HepG2 (cell line): ENCODE measurements around the gene CDK3. TPM values are rescaled to one million over a fixed set of nuclear protein-coding genes. Genes with fewer than 3 reads are reported as not detected.

Source experiments
- CBFB ChIP-seq: sonication (generic); formaldehyde crosslinking; IDR thresholded peaks from 2 replicates; pipeline ENCODE4 v1.4.0; 2020; ENCODE audit warnings: missing genetic modification reagents
- DNMT3B ChIP-seq: conservative IDR thresholded peaks from 2 replicates; pipeline ENCODE4 v1.6.1; 2016; ENCODE audit warnings: missing biosample characterization, control low read depth
- FLYWCH1 ChIP-seq: sonication (generic); formaldehyde crosslinking; IDR thresholded peaks from 2 replicates; pipeline ENCODE4 v1.8.1; 2023; ENCODE audit warnings: mild to moderate bottlenecking, missing genetic modification reagents
- GFI1 ChIP-seq: sonication (generic); formaldehyde crosslinking; IDR thresholded peaks from 2 replicates; pipeline ENCODE4 v1.5.0; 2020; ENCODE audit warnings: missing genetic modification reagents, mild to moderate bottlenecking, borderline replicate concordance
- GLI4 ChIP-seq: sonication (generic); formaldehyde crosslinking; IDR thresholded peaks from 2 replicates; pipeline ENCODE4 v1.5.1; 2020; ENCODE audit warnings: missing genetic modification reagents, mild to moderate bottlenecking, moderate library complexity, borderline replicate concordance
- HDAC1 ChIP-seq: sonication (generic); formaldehyde crosslinking; IDR thresholded peaks from 2 replicates; pipeline ENCODE4 v1.5.1; 2020; ENCODE audit warnings: mild to moderate bottlenecking, missing genetic modification reagents
- HMG20B ChIP-seq: conservative IDR thresholded peaks from 2 replicates; pipeline ENCODE4 v1.6.1; 2016; ENCODE audit warnings: missing genetic modification reagents, missing compliant biosample characterization
- LCORL ChIP-seq, 2 experiments: fragments of 450-650 bp in 1 of 2; sonication (generic) in 1 of 2; formaldehyde crosslinking in 1 of 2; IDR thresholded peaks; 2 replicates each; pipeline versions ENCODE4 v1.5.0 to v1.6.1; 2017 to 2020; ENCODE audit warnings: antibody characterized with exemption in 1 of 2, missing genetic modification reagents in 1 of 2
- MAFF ChIP-seq: IDR thresholded peaks from 2 replicates; pipeline ENCODE4 v1.6.1; 2011; ENCODE audit warnings: low read depth, low read length, improper control_type of control experiment
- MIER2 ChIP-seq: IDR thresholded peaks from 2 replicates; pipeline ENCODE4 v1.6.1; 2016; ENCODE audit warnings: missing biosample characterization, missing genetic modification reagents
- MTF2 ChIP-seq: sonication (generic); formaldehyde crosslinking; IDR thresholded peaks from 2 replicates; pipeline ENCODE4 v1.5.0; 2020; ENCODE audit warnings: missing genetic modification reagents, borderline replicate concordance
- MYNN ChIP-seq: sonication (generic); formaldehyde crosslinking; IDR thresholded peaks from 2 replicates; pipeline ENCODE4 v1.4.0; 2020; ENCODE audit warnings: mild to moderate bottlenecking, low read depth, missing genetic modification reagents
- NCOA2 ChIP-seq: sonication (generic); formaldehyde crosslinking; IDR thresholded peaks from 2 replicates; pipeline ENCODE4 v1.8.0; 2022; ENCODE audit warnings: inconsistent platforms
- RCOR2 ChIP-seq: IDR thresholded peaks from 2 replicates; pipeline ENCODE4 v1.6.1; 2016; ENCODE audit warnings: missing biosample characterization, missing genetic modification reagents
- RXRA ChIP-seq: sonication (generic); formaldehyde crosslinking; IDR thresholded peaks from 2 replicates; pipeline ENCODE4 v1.5.1; 2020; ENCODE audit warnings: missing genetic modification reagents
- ZBTB44 ChIP-seq: sonication (generic); formaldehyde crosslinking; IDR thresholded peaks from 2 replicates; pipeline ENCODE4 v1.4.0; 2020; ENCODE audit warnings: missing genetic modification reagents
- ZFP90 ChIP-seq: sonication (generic); formaldehyde crosslinking; IDR thresholded peaks from 2 replicates; pipeline ENCODE4 v1.8.0; 2022; ENCODE audit warnings: missing genetic modification reagents, mild to moderate bottlenecking, inconsistent platforms, borderline replicate concordance
- ZNF24 ChIP-seq: fragments of 450-650 bp; IDR thresholded peaks from 2 replicates; pipeline ENCODE4 v1.6.1; 2017; ENCODE audit warnings: antibody characterized with exemption, mild to moderate bottlenecking
- ZNF33A ChIP-seq: sonication (generic); formaldehyde crosslinking; IDR thresholded peaks from 2 replicates; pipeline ENCODE4 v1.5.1; 2020; ENCODE audit warnings: missing genetic modification reagents, mild to moderate bottlenecking, moderate library complexity, borderline replicate concordance
- ZNF44 ChIP-seq: sonication (generic); formaldehyde crosslinking; IDR thresholded peaks from 2 replicates; pipeline ENCODE4 v1.5.1; 2020; ENCODE audit warnings: mild to moderate bottlenecking, missing genetic modification reagents
- ZNF512 ChIP-seq: sonication (generic); formaldehyde crosslinking; IDR thresholded peaks from 2 replicates; pipeline ENCODE4 v1.4.0; 2020; ENCODE audit warnings: mild to moderate bottlenecking, missing genetic modification reagents
- ZNF570 ChIP-seq: sonication (generic); formaldehyde crosslinking; IDR thresholded peaks from 2 replicates; pipeline ENCODE4 v1.4.0; 2020; ENCODE audit warnings: mild to moderate bottlenecking, missing genetic modification reagents, borderline replicate concordance
- ZNF577 ChIP-seq: sonication (generic); formaldehyde crosslinking; IDR thresholded peaks from 2 replicates; pipeline ENCODE4 v1.4.0; 2020; ENCODE audit warnings: mild to moderate bottlenecking, low read depth, missing genetic modification reagents, borderline replicate concordance
- ZNF678 ChIP-seq: sonication (generic); formaldehyde crosslinking; IDR thresholded peaks from 2 replicates; pipeline ENCODE4 v1.4.0; 2020; ENCODE audit warnings: mild to moderate bottlenecking, missing genetic modification reagents
- ZNF709 ChIP-seq: sonication (generic); formaldehyde crosslinking; IDR thresholded peaks from 2 replicates; pipeline ENCODE4 v1.5.0; 2020; ENCODE audit warnings: mild to moderate bottlenecking, missing genetic modification reagents
- ZNF746 ChIP-seq: sonication (generic); formaldehyde crosslinking; IDR thresholded peaks from 2 replicates; pipeline ENCODE4 v1.8.0; 2022; ENCODE audit warnings: mild to moderate bottlenecking, missing genetic modification reagents
- ZNF749 ChIP-seq: sonication (generic); formaldehyde crosslinking; IDR thresholded peaks from 2 replicates; pipeline ENCODE4 v1.8.0; 2022; ENCODE audit warnings: mild to moderate bottlenecking, missing genetic modification reagents, moderate library complexity, borderline replicate concordance
- polyA plus RNA-seq, 8 experiments: library from polyadenylated mRNA; depleted of rRNA in 3 of 8; stranded (reverse) in 7 of 8; unstranded in 1 of 8; fragments of >200 nt; fragmentation: Illumina TruSeq in 4 of 8; extraction: Trizol in 4 of 8; gene quantifications; 2 replicates each; pipeline versions ENCODE4 v1.2.1 to v1.2.3, GENCODE V29; 2011 to 2016; ENCODE audit warnings: low read depth in 4 of 8, missing spikeins in 1 of 8, mixed read lengths in 1 of 8; ENCODE audit not compliant: insufficient read depth in 1 of 8
- total RNA-seq, 5 experiments: library from RNA; depleted of rRNA; stranded (reverse); fragments of >200 nt; fragmentation: Illumina TruSeq; extraction: Trizol; gene quantifications; 2 replicates each; pipeline ENCODE4 v1.2.3, GENCODE V29; 2016; ENCODE audit warnings: low read depth in 1 of 5
- TF ChIP-seq, protein P1 (sequence below): sonication (generic); formaldehyde crosslinking; IDR thresholded peaks from 2 replicates; pipeline ENCODE4 v1.4.0; 2020; ENCODE audit warnings: mild to moderate bottlenecking, missing genetic modification reagents

Gene CDK3
- total and polyA plus RNA-seq, 2 of the 13 experiments (the other 11 are each of a cell fraction or from before 2014, with no cell fraction given): 5.8 to 11.4 TPM

GRCh38 chr17:75996665-75997590 is 3.7 kb upstream of the CDK3 start (continued):
- TF ChIP-seq ZBTB44 (CRISPR knock-in tag): no peak
- TF ChIP-seq ZNF749 (CRISPR knock-in tag): no peak
- TF ChIP-seq DNMT3B: no peak
- TF ChIP-seq HMG20B (CRISPR knock-in tag): no peak
- peak; percentile 32; the same call in 1 of the 2 replicates for TF ChIP-seq GFI1 (CRISPR knock-in tag)
- TF ChIP-seq RXRA (CRISPR knock-in tag): peak; percentile 98
- no peak for TF ChIP-seq ZNF24
- TF ChIP-seq MYNN (CRISPR knock-in tag): no peak
- no peak for TF ChIP-seq ZNF44 (CRISPR knock-in tag)
- TF ChIP-seq, protein P1, sequence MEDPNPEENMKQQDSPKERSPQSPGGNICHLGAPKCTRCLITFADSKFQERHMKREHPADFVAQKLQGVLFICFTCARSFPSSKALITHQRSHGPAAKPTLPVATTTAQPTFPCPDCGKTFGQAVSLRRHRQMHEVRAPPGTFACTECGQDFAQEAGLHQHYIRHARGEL (CRISPR knock-in tag): no peak
- no peak; the same call in 1 of the 2 replicates for TF ChIP-seq MIER2 (CRISPR knock-in tag)
- peak; percentile 80; the same call in 1 of the 2 replicates for TF ChIP-seq RCOR2 (CRISPR knock-in tag)
- no peak for TF ChIP-seq ZNF570 (CRISPR knock-in tag)
- peak; percentile 54; the same call in 1 of the 2 replicates for TF ChIP-seq ZNF746
- TF ChIP-seq ZNF33A (CRISPR knock-in tag): no peak
- no peak for TF ChIP-seq FLYWCH1 (CRISPR knock-in tag)
- TF ChIP-seq ZNF512 (CRISPR knock-in tag): no peak
- TF ChIP-seq MTF2 (CRISPR knock-in tag): no peak
- TF ChIP-seq CBFB (CRISPR knock-in tag): no peak; the same call in 1 of the 2 replicates
- TF ChIP-seq NCOA2: peak; percentile 74
- TF ChIP-seq HDAC1 (CRISPR knock-in tag): peak; percentile 87; the same call in 1 of the 2 replicates
- TF ChIP-seq MAFF: no peak
- TF ChIP-seq GLI4: peak; percentile 68; the same call in 1 of the 2 replicates
- TF ChIP-seq ZNF709: no peak
- TF ChIP-seq ZNF678: no peak
- peak; percentile 85; the same call in 1 of the 2 replicates for TF ChIP-seq ZFP90 (CRISPR knock-in tag)
- TF ChIP-seq LCORL (IDR thresholded peaks at IDR 0.05): peak; percentile 96
- TF ChIP-seq LCORL (CRISPR knock-in tag; IDR thresholded peaks at IDR 0.05): peak; percentile 99
- no peak for TF ChIP-seq ZNF577
